OCI-M2 (cell line): ENCODE measurements around the gene LRRC32.

Source experiments
- DNase-seq: peaks from one replicate; lab custom pipeline; 2025; ENCODE audit not compliant: unreplicated experiment; lab: John Stamatoyannopoulos, UW

Gene LRRC32

DNA sequence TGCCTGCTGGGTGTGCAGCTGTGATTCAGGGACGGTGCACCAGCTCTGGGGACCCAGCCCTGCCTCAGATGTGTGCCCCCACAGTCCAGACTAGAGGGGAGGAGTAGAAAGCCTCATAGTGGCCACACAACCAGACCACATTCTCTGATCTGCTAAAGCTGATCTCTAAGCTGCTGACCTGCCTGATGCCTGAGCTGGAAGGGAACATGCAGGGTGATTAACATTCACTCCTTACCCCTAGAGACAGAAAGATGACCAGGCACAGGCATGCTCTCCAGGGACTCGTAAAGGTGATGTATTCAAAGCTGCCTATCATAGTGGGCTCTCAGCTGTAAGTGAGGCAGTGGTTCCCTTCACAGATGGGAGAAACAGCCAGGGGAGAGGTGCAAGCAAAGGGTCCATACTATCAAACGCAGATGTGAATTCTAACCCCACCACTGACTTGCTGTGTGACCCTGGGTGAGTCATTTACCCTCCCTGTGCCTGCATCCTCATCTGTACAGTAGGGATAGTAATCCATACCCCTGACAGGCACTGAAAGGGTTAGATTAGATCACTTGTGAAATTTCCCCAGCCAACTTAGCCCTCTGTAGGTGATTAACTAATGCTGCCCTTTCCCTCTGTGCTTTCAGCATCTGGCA, 29.0 kb upstream of the LRRC32 start:
- DNase-seq: no peak

DNA sequence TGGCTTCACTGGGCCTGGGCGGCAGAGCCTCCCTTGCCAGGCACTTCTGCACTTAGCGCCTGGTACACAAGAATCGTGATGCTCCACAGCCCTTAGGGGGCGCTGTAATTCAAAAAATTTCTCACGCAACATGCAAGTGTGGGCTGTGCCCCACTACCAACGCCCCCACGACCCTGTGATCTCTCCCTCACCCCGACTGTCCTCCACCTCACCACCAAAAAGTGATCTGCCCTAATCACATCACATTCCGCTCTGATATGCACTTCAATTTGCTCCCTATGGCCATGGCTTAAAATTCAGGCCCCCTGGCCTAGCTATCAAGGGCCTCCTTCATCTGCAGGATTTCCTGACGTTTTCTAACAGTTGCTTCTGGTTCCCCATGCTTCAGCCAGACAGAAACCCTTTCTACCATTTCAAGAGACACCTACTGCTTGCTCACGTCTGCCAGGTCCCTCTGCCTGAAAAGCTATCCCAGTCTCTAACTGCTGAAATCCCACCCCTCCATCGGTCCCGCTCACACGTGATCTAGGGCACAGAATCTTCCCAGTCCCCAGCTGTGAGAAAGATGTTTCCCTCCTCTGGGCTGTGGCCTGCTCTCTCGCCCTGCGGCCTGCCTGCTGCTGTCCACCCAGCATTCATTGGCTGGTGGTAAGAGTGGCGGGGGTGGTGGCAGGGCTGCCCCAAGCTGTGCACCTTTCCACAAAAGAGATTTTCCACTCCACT, 27.9 kb upstream of the LRRC32 start:
- no peak for DNase-seq

DNA sequence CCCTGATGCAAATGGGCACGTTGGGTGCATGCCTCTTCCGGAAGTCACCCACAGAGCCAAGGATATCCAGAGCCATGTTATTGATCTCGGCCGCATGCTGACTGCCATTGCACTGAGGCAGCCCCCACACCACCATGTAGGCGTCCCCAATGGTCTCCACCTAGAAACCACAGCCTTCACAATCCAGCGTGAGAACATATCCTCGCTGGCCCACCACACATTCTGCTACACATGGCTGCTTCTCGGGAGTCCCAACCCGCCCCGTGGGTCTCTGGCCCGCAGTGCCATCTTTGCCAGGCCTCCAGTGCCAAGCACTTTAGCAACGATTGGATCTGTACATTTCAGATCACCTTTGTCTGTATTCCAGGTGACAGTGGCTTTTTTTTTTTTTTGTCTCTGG, 26.2 kb upstream of the LRRC32 start:
- DNase-seq: no peak

DNA sequence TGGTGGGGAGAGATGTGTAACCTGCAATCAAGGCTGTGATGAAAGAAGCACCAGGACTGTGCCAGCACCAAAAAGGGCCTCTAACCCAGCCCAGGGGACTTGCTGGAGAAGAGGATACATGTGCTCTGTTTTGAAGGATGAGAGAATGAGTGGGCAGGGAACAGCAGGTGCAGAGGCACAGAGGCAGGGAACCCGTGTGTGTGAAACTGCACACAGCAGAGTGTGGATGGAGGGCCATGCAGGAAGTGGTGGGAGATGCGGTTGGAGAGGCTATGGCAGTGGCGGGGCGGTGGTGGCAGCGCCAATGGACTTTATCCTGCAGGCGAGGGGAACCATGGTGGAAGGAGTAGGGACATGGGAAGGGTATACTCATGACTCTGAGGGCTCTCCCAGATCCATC, 25.2 kb upstream of the LRRC32 start:
- no peak for DNase-seq

DNA sequence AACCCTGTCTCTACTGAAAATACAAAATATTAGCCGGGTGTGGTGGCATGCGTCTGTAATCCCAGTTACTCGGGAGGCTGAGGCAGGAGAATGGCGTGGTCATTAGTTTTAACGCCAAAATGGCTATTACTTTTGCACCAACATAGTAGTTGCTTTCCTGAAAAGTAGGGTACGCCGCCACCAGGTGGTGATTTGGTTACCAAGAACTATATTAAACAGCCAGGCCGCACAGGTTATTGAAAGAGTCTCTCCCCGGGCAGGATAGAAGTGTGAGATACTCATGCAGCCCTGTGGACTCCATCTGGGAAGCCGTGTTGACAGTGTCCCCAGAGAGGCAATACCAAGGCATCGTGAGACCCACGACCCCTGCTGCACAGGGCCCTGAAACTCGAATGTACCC, 24.6 kb upstream of the LRRC32 start:
- no peak for DNase-seq

DNA sequence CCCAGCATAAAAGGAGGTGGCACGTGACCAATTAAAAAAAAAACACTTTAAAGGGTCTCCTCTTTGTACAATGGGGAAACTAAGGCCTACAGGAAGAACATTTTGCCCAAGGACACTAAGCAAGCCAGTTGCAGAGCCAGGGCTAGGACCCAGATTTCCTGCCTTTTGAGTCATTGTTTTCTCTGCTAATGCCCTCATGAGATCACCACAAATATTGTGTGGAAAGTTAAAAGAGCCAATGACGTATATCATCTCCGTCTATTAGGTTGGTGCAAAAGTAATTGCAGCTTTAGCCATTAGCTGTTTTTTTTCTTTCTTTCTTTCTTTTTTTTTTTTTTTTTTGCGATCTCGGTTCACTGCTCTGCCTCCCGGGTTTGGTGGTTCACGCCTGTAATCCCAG, 24.1 kb upstream of the LRRC32 start:
- no peak for DNase-seq

DNA sequence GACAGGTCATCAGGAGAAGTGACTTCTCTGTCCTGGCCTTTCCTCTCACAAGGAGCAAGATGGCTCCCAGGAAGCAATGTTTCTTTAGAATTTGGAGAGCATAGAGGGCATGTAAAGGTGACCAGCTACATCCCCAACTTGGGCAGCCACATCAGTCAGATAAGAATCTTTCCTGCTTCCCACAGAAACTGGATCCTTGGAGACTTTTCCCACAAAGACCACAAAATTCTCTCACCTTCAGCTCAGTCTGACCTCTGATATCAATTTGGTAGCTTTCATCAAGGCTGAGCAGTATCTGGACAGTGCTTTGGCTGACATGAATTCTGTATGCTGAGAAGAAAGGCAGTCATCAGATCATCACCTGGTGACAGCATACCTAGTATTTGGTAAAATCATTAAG, 23.3 kb upstream of the LRRC32 start:
- no peak for DNase-seq

DNA sequence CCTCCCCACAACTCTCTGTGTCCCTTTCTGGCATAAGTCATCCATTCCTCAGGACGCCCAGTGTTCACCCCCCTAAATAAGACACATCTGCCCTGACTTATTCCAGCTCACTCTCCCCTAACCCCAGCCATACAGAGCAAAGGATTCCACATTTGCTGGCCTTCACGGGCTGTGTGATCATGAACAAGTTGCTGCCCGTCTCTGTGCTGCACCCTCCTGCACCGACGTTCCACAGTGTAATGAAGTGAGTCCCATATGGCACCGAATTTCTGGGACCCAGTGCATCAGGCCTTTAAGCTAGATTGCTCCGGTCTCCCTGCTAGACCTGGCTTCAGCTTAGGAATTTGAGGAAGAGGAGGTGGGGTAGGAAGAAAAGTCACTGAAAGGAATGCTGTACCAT, 22.4 kb upstream of the LRRC32 start:
- DNase-seq: no peak

DNA sequence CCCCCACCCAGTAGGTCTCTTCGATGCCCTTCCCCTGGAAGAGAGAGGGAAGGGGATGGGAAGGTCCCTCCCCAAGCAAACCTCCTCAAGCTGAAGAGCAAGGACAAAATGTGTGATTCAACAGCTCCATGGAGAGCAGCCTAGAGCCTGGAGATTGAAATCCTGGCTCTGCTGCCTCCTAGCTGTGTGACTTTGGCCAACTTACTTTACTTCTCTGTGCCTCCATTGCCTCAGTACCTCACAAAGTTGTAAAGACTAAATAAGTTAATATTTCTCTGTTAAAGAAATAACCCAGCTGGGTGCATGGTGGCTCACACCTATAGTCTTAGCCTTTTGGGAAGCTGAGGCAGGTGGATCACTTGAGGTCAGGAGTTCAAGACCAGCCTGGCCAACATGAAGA, 21.1 kb upstream of the LRRC32 start:
- no peak for DNase-seq

DNA sequence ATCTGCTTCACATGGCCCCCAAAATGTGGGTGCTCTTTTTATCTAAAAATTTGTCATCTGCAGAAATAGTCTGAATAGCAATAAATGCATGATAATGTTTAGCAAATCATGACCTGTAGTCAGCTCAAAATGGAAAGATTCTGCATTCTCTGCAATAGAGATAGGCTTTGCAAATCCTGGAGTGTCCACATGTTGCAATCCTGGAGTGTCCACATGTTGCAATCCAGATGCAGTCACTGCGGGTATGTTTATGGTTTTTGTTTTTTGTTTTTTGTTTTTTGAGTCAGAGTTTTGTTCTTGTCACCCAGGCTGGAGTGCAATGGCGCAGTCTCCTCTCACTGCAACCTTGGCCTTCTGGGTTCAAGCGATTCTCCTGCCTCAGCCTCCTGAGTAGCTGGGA, 20.2 kb upstream of the LRRC32 start:
- no peak for DNase-seq

DNA sequence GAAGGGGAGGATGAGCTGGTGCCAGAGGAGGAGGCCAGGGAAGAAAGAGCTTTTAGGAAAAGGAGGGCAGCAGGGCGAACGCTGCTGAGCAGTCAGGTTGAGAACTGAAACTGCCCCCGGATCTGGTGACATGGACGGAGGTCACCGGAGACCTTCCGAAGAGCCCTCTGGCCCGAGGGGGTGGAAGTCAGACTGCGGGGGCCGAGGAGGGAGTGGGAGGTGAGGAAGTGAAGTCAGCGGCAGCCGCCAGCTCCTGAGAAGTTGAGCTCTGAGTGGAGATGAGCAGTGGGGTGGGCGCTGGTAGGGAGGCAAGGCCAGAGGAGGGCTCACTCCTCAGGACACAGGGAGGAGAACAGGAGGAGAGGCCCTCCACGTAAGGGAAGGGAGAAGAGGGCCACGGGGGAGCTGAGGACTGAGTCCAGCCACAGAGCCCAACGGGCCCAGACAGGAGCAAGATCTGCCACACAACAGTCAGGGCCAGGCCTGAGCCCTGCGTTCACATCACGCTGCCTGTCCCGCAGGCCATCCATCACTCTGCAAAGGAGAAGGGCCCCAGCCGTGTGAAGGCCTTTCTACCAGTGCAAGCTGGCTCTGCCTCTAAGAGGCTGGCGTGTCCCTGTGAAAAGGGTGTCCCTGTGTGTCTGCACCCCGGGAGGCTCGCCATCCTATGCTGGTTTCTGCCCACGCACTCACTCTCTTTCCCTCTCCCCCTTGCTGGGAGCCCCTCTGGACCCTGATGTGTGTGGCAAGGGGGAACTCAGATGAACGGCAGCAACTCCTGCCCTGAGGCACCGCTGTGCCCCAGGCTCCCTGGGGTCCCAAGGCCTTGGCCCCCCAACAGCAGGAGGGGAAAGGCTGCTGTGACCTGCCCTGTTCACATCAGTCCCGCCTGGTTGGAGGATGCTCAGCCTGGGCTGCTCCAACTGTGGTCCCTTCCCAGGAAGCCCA, 19.0 kb upstream of the LRRC32 start:
- DNase-seq: no peak

DNA sequence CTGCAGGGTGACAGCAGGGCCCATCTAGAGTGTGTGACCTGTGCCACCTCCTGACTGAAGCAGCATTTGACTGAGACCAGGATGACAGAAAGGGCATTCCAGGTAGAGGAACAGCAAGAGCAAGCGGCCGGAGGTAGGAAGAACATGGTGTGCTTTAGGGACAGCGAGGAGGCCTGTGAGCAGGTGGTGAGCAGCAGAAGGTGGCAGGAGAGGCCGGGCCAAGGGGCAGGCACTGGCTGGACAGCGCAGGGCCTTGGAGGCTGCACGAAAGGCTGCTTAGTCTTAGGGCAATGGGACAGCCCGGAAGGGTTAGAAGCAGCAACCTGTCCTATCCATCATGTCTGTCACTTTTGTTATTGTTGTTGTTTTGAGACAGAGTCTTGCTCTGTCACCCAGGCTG, 17.6 kb upstream of the LRRC32 start:
- no peak for DNase-seq

DNA sequence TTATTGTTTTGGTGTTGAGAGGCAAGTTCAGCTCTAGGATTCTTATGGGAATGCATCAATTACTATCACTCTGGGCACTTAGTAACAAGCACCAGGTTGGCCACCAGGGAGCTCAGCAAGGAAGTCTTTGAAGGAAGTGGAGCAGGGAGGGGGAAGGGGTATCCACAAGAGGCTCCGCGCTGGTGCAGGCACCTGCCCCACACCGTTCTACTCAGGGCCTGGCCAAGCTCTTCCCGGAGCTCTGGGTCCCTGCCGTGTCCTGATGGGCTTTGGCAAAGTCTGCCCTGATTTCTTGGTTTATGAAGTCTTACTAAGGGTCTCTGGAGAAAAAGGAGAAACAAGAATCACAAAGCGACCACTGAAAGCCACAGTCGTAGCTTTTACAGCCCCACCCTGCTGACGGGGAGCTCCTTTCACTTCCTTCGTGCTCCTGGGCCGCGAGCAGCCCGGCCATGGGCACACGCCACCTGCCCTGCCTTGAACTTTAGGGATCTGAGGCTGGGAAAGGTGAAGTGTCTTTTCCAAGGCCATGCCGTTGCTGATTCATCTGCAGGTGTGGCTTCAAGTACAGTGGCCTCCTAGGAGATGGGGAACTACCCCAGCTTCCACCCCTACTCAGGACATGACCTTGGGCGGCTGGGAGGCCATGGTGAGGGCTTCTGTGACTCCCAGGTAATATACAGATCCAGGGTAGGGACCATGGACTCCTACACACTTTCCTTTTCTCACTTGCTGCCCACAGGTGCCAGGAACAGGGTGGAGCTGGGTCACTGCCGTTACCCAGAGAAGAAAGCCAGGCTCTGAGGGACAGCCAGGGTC, 15.9 kb upstream of the LRRC32 start:
- DNase-seq: no peak

DNA sequence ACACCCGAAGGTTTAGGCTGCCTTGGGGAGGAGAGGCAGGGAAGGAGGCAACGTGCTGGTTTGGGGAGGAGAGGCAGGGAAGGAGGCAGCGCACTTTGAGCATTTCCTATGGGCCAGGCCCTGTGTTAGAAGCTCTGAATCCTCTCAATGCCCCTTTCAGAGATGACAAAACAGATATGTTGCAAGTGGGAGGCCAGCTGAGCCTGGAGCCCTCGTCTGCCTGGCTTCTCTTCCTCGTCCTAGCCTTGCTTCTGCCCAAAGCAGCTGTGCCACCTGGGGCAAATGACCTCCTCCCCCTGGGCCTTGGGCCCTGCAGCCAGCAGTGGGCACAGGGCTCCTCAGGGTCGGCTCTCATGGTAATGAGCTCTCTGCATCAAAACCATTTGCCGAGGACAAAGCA, 15.3 kb upstream of the LRRC32 start:
- no peak for DNase-seq

DNA sequence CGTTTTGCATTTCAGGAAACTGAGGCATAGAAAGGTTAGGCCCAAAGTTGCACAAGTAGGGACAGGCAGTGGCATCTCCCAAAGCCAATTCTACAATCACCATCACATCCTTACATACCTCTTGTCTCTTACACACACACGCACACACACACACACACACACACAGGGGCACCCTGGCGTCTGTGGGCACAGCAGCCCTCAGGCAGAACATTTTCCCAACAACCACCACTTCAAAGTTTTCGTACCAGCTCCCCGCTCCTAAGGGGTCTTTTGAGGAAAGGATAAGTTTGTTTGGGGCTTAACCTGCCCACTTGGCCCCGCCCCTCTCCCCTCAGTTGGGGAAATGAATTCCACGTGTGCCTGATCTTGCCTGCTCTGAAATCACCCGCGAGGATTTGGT, 14.7 kb upstream of the LRRC32 start:
- no peak for DNase-seq

DNA sequence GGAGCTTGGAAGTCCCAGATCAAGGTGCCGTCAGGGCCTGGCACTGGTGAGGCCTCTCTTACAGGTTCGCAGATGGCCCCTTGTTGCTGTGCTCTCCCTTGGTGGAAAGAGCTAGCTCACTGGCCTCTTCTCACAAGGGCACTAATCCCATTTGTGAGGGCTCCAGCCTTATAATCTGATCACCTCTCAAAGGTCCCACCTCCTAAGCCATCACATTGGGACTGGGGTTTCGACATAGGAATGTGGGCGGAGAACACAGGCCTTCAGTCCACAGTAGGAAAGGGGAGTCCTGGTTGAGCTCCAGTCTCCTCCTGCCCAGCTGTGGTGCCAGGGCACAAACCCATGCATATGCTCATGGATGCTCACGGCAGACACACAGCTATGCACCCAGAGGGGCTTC, 14.0 kb upstream of the LRRC32 start:
- DNase-seq: no peak

DNA sequence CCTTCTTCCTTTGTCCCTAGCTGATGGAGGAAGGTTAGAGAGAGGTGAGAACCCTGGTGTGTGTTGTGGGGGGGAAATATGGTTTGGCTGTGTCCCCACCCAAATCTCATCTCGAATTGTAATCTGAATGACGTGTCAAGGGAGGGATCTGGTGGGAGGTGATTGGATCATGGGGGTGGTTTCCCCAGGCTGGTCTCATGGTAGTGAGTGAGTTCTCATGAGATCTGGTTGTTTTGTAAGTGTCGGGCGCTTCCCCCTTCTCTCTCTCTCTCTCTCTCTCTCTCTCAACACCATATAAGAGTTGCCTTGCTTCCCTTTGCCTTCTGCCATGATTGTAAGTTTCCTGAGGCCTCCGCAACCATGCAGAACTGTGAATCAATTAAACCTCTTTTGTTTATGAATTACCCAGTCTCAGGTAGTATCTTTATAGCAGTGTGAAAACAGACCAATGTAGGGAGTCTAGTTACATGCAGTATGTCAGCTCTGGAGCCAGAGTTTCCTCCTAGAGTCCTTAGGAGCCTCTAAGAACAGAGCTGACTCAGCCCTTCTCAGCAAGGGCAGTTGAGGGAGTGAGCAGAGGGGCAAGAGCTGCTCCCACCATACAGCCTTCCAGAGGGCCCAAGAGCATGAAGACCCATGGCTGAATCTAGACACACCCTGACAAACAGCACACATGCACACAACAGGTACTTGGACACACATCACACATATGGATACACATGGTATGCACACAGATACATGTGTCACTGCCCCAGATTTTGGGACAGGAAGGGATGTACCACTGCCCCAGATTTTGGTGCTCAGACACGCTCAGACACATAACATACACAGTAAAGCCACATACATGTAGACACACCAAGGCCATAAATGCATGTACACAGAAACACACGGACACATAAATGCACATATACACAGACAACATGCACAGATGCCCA, 12.9 kb upstream of the LRRC32 start:
- no peak for DNase-seq

DNA sequence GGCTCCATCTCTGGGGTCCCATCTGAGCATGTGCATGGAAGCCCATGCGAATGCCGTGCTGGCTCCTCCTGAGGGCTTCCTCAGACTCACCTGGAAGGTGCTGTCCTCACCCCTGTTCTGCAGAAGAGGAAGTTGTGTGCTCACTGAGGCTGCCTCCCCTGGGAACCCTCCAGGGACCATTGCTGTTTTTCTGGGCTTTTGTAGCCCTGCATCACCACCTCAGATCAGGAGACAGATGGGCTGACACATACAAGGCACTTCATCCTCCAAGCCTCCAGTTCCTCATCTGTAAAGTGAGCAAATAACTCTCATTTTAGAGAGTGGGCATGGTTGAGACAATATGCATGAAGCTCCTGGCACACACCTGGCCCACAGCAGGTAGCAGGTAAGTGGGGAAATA, 12.1 kb upstream of the LRRC32 start:
- no peak for DNase-seq

DNA sequence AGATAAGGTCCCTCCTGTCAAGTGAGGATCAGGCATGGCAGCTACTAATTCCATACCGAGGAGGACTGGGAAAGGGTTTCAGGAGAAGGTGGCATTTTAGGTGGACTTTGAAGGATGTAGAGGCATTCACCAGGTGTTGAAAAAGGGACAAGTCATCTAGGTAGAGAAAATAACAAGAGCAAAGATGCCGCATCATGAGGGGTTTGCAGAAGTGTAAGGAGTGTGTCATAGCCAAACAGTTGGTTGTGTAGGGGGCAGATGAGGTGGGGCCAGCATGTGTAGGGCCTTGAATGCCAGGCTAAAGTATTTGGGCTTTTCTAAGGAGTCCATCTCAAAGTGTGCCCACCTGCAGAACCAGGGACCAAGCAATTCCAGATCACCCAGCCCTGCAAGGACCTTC, 11.6 kb upstream of the LRRC32 start:
- DNase-seq: no peak
